Fibroblast of pulmonary artery (primary cell): ENCODE data around the gene LIX1.

Source experiments
- DNase-seq: peaks from one replicate; pipeline ENCODE4 v3.0.0-alpha.2; 2010; ENCODE audit warnings: low read depth
- H3K4me3 ChIP-seq: replicated peaks from 2 replicates; pipeline ENCODE4 v1.5.1; 2011; ENCODE audit warnings: low read depth, mild to moderate bottlenecking, control low read depth, low read length, moderate library complexity
- TF ChIP-seq, protein P1 (sequence below): IDR thresholded peaks from 2 replicates; pipeline ENCODE4 v1.5.1; 2011; ENCODE audit warnings: mild to moderate bottlenecking, control low read depth, low read length, inconsistent platforms; ENCODE audit errors: missing control alignments

LIX1 gene

DNA sequence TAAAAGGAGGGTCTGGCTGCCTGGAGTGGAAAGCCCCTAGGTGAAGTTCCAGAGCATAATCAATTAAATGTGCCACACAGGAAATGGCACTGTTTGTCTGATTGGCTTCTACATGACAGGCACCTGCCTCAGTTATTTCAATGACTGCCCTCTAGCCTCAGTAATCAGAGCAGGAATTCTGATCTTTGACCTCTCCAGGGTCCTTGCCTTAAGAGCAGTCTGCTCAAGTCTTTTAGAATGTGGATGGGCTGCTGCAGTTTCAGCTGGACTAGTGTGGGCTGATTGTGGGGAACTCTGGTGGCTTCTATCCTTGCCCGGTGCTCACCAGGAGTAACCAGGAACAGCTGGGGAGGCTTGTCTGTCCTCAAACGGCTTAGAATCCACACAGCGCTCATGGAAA lies 98.9 kb downstream of the LIX1 start:
- DNase-seq, result no peak
- no peak overlapping the region for H3K4me3 ChIP-seq
- TF ChIP-seq, protein P1, sequence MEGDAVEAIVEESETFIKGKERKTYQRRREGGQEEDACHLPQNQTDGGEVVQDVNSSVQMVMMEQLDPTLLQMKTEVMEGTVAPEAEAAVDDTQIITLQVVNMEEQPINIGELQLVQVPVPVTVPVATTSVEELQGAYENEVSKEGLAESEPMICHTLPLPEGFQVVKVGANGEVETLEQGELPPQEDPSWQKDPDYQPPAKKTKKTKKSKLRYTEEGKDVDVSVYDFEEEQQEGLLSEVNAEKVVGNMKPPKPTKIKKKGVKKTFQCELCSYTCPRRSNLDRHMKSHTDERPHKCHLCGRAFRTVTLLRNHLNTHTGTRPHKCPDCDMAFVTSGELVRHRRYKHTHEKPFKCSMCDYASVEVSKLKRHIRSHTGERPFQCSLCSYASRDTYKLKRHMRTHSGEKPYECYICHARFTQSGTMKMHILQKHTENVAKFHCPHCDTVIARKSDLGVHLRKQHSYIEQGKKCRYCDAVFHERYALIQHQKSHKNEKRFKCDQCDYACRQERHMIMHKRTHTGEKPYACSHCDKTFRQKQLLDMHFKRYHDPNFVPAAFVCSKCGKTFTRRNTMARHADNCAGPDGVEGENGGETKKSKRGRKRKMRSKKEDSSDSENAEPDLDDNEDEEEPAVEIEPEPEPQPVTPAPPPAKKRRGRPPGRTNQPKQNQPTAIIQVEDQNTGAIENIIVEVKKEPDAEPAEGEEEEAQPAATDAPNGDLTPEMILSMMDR, result no peak

DNA sequence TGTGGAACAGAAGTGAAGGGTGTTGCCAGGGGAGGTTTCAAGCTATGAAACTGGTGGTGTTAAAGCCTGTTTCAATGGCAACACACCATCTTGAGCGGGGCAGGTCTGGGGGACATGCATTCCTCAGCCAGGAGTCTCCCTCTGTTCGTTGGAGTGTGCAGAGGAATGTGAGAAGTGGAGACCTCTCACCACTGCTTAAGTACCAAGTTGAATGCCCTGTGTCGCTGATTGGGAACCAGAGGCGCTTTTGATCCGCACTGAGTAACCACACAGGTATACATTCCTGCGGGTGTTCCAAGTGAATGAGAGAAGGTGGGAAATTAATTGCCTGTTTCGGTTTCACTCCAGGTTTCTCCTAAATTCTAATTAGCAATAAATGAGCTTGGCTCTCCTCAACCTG lies 99.4 kb downstream of the LIX1 start:
- no peak for DNase-seq
- H3K4me3 ChIP-seq, result no peak overlapping the region
- TF ChIP-seq, protein P1, result no peak
